ENCODE data around the gene SSC5D.
"Not testable (repeated sequence)": the region's sequence is repeated elsewhere in the genome, so short reads cannot be mapped to it uniquely, and the experiment has no call there.

The SSC5D gene

GRCh38 chr19:55487924-55488687, at the start of gene SSC5D:
Gene SSC5D, plus strand, starts transcription at chr19:55488436. Its CDS starts 154 bp downstream, at chr19:55488590.
- DNase-seq: no peak

GRCh38 chr19:55439052-55439451, 49.2 kb upstream of the SSC5D start:
- no peak for DNase-seq

DNA sequence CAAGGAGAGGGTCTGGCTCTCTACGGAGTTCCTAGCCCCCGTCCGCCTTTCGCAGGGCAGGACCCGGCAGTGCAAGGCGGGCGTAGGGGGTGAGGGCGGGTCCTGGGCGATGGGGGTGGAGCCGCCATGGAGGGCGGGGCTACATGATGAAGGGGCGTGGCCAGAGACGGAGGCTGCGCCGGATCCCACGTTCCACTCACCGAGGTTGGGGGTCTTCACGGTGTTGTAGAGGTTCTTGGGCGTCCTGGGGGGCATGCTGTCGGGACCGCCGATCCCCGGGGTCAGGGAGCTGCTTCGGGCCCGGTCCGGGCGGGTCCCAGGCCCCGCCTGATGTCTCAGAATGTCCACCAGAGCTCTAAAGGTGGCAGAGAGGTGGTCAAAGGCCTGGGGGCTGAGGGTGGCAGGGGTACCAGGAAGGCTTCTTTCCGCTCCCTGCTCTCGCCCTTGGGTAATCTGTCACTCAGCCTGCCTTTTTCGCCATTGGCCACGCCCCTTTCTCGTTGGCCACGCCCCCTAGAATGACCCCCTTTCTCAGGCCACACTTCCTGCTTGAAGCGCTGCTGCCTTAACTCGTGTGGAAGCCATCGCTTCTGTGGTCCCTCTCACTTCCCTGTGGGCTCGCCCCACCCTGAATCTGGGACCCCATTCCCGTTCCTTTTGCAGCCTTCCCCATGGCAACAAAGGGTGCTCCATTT, 47.7 kb upstream of the SSC5D start:
- no peak for DNase-seq

DNA sequence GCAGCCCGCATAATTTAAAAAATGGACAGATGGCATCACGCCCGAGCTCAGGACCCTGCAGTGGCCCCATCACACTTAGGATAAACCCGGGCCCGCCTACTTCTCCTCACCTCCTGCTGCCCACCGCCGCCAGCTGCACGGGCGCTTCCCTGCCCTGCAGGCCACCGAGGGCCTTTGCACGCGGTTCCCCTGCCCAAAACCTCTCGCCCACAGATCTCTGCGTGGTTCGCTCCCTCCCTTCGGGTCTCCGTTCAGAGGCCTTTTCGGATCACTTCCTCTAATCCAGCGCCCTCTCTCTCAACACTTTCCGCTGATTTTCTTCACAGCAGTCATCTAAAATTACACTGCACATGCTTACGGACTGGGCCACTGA, 46.9 kb upstream of the SSC5D start:
- no peak for DNase-seq

DNA sequence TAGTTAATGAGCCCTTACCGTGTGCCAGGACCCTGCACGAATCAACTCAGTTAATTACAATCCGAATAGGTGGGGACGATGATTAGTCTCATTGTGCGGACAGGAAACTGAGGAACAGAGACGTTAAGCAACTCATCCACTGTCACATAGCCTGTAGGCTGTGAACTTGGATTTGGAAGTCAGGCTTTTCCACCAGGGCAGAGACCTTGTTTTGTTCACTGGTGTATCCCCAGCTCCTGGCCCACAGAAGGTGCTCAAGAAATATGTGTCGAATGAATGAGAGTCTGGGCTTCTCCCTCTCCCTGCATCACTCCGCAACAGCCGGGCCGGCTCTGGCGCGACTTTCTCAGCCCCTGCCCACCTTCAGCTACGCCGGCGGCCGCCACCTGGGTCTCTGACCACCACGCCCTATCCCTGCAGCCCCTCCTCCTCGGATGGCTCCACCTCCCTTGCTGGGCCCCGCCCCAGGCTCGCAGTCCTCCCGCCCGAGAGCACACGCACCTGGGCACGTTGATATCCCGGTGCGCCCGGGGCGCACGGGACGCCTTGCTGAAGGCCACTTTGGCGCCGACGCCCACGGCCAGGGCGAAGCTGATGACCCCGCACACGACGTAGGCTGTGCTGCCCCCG, 46.4 kb upstream of the SSC5D start:
- DNase-seq: no peak

DNA sequence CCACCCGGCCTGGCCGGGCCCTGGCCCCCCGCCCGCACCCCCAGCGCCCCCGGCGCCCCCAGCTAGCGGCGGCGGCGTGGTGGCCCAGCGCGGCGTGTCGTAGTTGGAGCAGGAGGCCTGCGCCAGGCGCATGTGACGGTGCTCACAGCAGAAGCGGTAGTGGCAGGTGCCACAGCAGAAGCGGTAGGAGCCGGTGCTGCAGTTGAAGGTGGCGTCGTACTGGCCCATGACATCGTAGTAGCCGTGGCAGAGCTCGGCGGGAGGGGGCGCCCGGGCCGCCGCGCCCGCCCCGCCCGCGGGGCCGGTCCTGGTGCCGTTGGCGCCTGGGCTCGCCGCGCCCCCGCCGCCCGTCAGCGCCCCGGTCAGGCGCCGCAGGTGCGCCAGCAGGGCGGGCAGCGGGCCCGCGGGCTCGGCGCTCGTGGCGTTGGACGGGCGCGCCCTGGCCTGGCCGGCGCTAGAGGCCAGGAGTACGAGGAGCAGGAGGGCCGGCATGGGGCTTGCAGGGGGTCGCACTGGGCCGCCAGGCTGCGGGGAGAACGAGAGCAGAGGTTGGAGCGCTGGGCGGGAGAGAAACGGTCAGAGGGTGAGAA, 45.8 kb upstream of the SSC5D start:
- no peak for DNase-seq

GRCh38 chr19:55443045-55443823, 45.0 kb upstream of the SSC5D start, which contains the start of gene SHISA7:
Gene SHISA7, minus strand, starts transcription at chr19:55443300. Its CDS starts 437 bp downstream, at chr19:55442863.
- no peak for DNase-seq

- no peak for DNase-seq
Observed at GRCh38 chr19:55443824-55444480, 44.3 kb upstream of the SSC5D start.

DNA sequence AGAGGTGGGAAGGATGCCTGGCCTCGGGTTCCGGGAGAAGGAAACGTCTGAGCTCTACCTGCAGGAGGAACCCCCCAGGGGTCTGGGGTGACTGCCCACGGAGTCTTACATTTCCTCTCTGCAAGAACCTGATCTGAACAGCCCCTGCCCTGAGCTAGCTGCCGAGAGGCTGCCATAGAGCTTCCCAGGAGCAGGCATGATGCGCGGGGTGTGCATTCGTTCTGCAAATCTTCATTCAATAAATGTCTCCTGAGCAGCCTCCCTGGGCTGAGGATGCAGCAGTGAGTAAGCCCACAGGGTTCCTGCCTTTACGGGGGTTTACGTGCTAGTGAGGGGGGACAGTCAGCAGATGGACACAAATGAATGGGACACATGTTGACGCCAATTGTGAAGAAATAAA, 43.6 kb upstream of the SSC5D start:
- DNase-seq: no peak

DNA sequence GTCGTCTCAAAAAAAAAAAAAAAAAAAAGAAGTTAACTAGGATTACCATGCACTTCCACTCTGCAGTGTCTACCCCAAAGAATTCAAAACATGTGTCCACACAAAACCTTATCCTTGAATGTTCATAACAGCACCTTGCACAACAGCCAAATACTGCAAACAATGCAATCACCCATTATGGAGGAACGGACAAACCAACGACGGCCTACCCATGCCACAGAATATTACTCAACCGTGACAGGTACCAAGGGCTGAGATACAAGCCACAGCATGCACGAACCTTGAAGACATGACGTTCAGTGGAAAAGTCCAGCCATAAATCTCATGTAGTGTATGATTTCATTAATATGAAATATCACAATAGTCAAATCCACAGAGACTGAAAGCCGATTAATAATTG, 42.2 kb upstream of the SSC5D start:
- no peak for DNase-seq

GRCh38 chr19:55447421-55448174, 40.6 kb upstream of the SSC5D start:
- DNase-seq: no peak

DNA sequence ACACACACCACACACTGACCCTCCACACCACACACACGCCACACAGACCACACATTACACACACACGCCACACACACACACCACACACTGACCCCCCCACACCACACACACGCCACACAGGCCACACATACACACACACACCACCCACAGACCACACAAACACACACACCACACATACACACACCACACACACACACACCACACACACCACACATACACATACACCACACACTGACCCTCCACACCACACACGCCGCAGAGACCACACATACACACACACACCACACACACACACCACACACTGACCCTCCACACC, 40.1 kb upstream of the SSC5D start:
- not testable (repeated sequence) for DNase-seq

GRCh38 chr19:55449469-55449868, 38.8 kb upstream of the SSC5D start:
- DNase-seq: no peak

- DNase-seq: no peak
Observed at GRCh38 chr19:55451163-55451964, 36.9 kb upstream of the SSC5D start.

- DNase-seq: no peak
Observed at GRCh38 chr19:55451965-55452748, 36.1 kb upstream of the SSC5D start.

DNA sequence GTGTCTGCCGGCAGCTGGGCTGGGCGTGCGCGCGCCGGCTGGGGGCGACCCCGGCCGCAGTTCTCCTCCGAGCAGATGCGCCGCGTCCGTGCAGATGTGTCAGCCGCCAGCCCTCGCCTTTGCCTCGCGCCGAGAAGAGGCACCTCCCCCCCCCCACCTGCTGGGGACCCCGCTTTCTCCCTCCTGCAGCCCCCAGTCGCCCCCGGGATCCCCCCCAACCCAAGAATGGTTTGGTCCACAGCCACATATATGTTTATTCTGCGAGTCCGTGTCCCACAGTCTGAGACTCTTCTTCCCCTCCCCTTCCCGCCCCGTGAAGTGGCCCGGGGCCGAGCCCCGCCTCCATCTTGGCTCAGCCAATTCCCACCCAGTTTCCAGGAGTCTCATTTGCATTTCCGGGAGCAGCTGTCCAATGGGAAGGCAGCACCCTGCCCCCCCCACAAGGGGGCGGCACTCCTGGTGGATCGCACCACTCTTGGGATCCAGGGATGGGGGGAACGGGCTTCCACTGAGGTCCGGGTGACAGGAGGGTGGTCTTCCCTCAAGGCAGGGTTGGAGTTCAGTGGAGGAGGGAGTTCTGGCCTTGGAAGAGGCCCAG, 35.4 kb upstream of the SSC5D start:
- DNase-seq: no peak

- DNase-seq: no peak
Observed at GRCh38 chr19:55453511-55454260, 34.5 kb upstream of the SSC5D start.

DNA sequence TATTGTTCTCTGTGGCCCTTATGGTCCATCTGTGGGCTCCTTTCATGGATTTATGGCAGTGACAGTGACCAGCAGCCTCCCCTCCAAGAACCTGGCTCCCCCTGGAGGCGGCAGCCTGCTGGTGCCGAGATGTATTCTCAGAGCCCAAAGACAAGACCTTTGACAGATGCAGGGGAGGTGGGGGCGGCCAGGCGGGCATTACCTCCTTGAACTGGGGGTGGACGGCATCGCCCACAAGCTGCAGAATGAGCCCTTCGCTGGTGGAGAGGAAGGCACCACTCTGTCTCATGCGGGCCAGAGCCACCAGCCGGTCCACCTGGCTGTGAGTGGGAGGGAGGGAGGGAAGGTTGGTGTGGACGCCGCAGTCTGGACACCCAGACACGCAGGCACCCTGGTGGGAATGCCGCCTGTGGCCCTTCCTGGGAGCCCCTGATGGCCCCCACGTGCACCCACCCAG, 33.4 kb upstream of the SSC5D start:
- no peak for DNase-seq

All from NCI-H510A (cell line).